IMR-90 (cell line): Measurements from ENCODE around the gene CCR6. TPM values are rescaled to one million over a fixed set of nuclear protein-coding genes. Genes with fewer than 3 reads are reported as not detected.
"Not testable (repeated sequence)": the region's sequence is repeated elsewhere in the genome, so short reads cannot be mapped to it uniquely, and the experiment has no call there.

Experiments used
- ATAC-seq: fragments of 200-7000 bp; cut with Tn5 transposase; 2 replicates; pipeline ENCODE4 v1.9.1; 2020; ENCODE audit warnings: low read depth, mild to moderate bottlenecking, moderate library complexity
- BruUV-seq: library from RNA; stranded (reverse); fragments of 400-500 nt; replicated peaks from 2 replicates; lab custom pipeline; 2021; lab: Mats Ljungman, UMichigan
- CTCF ChIA-PET: fragments of 300-600 bp; formaldehyde crosslinking; extraction: SDS; loops from one replicate; lab custom pipeline; 2021; ENCODE audit warnings: antibody characterized with exemption; lab: Yijun Ruan, JAX
- POLR2A ChIA-PET: fragments of 300-600 bp; sonication (Branson Sonifier 250); formaldehyde crosslinking; loops from one replicate; lab custom pipeline; 2022; ENCODE audit warnings: antibody characterized with exemption; ENCODE audit not compliant: unreplicated experiment; lab: Charles Lee
- DNase-seq: peaks from one replicate; pipeline ENCODE4 v3.0.0; 2013
- H2AFZ ChIP-seq: replicated peaks from 2 replicates; pipeline ENCODE3; 2013; ENCODE audit warnings: low read length, mild to moderate bottlenecking; ENCODE audit not compliant: poor library complexity
- H2AK5ac ChIP-seq: 2 replicates; pipeline ENCODE4 v1.6.1; 2013; ENCODE audit warnings: low read depth, low read length, inconsistent platforms
- H2AK9ac ChIP-seq: replicated peaks from 2 replicates; pipeline ENCODE3; 2013; ENCODE audit warnings: mild to moderate bottlenecking, low read depth, low read length, moderate library complexity; ENCODE audit not compliant: poor library complexity
- H2BK120ac ChIP-seq: 2 replicates; pipeline ENCODE4 v1.6.1; 2013; ENCODE audit warnings: low read depth, low read length, inconsistent platforms
- H2BK15ac ChIP-seq: 3 replicates; pipeline ENCODE4 v1.6.1; 2013; ENCODE audit warnings: low read depth, low read length, inconsistent platforms
- H2BK20ac ChIP-seq: 2 replicates; pipeline ENCODE4 v1.6.1; 2013; ENCODE audit warnings: low read depth, mild to moderate bottlenecking, inconsistent platforms, low read length, moderate library complexity
- H2BK5ac ChIP-seq: 2 replicates; pipeline ENCODE4 v1.6.1; 2013; ENCODE audit warnings: mild to moderate bottlenecking, low read depth, low read length, inconsistent platforms; ENCODE audit not compliant: poor library complexity, severe bottlenecking
- H3K14ac ChIP-seq: replicated peaks from 2 replicates; pipeline ENCODE4 v1.6.1; 2013; ENCODE audit warnings: low read depth, low read length, inconsistent platforms
- H3K18ac ChIP-seq: 2 replicates; pipeline ENCODE4 v1.6.1; 2013; ENCODE audit warnings: low read depth, low read length, control low read depth
- H3K23ac ChIP-seq: 2 replicates; pipeline ENCODE4 v1.6.1; 2013; ENCODE audit warnings: low read depth, low read length, inconsistent platforms
- H3K27ac ChIP-seq: 2 replicates; pipeline ENCODE4 v1.5.1; 2013; ENCODE audit warnings: mild to moderate bottlenecking, control low read depth, low read length; ENCODE audit not compliant: insufficient read depth
- H3K27me3 ChIP-seq: 2 replicates; pipeline ENCODE4 v1.6.1; 2013; ENCODE audit warnings: low read length; ENCODE audit not compliant: control insufficient read depth, insufficient read depth
- H3K36me3 ChIP-seq: 2 replicates; pipeline ENCODE4 v1.6.1; 2013; ENCODE audit warnings: low read length, mixed read lengths; ENCODE audit not compliant: control insufficient read depth, insufficient read depth
- H3K4ac ChIP-seq: 2 replicates; pipeline ENCODE4 v1.6.1; 2013; ENCODE audit warnings: low read depth, low read length, inconsistent platforms
- H3K4me1 ChIP-seq: 2 replicates; pipeline ENCODE4 v1.6.1; 2013; ENCODE audit warnings: low read length, mixed read lengths; ENCODE audit not compliant: control insufficient read depth, insufficient read depth
- H3K4me2 ChIP-seq: 2 replicates; pipeline ENCODE4 v1.6.1; 2013; ENCODE audit warnings: low read depth, mild to moderate bottlenecking, control low read depth, low read length, moderate library complexity
- H3K4me3 ChIP-seq: 2 replicates; pipeline ENCODE4 v1.5.1; 2013; ENCODE audit warnings: low read depth, mild to moderate bottlenecking, control low read depth, low read length, moderate library complexity; ENCODE audit not compliant: insufficient read depth
- H3K56ac ChIP-seq: 2 replicates; pipeline ENCODE4 v1.6.1; 2013; ENCODE audit warnings: low read length, inconsistent platforms; ENCODE audit not compliant: insufficient read depth; ENCODE audit errors: extremely low read depth
- H3K79me1 ChIP-seq, 2 experiments: 2 replicates each; pipeline ENCODE4 v1.6.1; 2013; ENCODE audit warnings: low read length in 2 of 2, inconsistent platforms in 1 of 2, low read depth in 1 of 2
- H3K9ac ChIP-seq: 2 replicates; pipeline ENCODE4 v1.6.1; 2013; ENCODE audit warnings: low read depth, low read length, control low read depth
- H3K9me1 ChIP-seq: 2 replicates; pipeline ENCODE4 v1.6.1; 2013; ENCODE audit warnings: low read length, inconsistent platforms; ENCODE audit not compliant: insufficient read depth
- H3K9me3 ChIP-seq: 2 replicates; pipeline ENCODE4 v1.6.1; 2013; ENCODE audit warnings: low read length; ENCODE audit not compliant: control insufficient read depth, insufficient read depth
- H4K20me1 ChIP-seq: 2 replicates; pipeline ENCODE4 v1.6.1; 2013; ENCODE audit warnings: low read length, inconsistent platforms; ENCODE audit not compliant: insufficient read depth
- H4K5ac ChIP-seq: 2 replicates; pipeline ENCODE4 v1.6.1; 2013; ENCODE audit warnings: mild to moderate bottlenecking, low read depth, low read length, control low read depth
- H4K8ac ChIP-seq, 2 experiments: 2 replicates each; pipeline ENCODE4 v1.6.1; 2013; ENCODE audit warnings: low read depth in 2 of 2, low read length in 2 of 2, control low read depth in 1 of 2, inconsistent platforms in 1 of 2
- H4K91ac ChIP-seq: 2 replicates; pipeline ENCODE4 v1.6.1; 2013; ENCODE audit warnings: low read depth, low read length, inconsistent platforms; ENCODE audit not compliant: insufficient read depth
- WGBS, 2 experiments: methylation state at CpG; one replicate each; pipeline versions ENCODE4 v1.1.5 to v1.1.7; 2013; ENCODE audit warnings: missing lambda C conversion rate in 2 of 2; ENCODE audit not compliant: insufficient read length in 1 of 2; ENCODE audit errors: extremely low coverage in 2 of 2; 5-methylcytosine and 5-hydroxymethylcytosine counted together
- dilution Hi-C: fragments of 300-500 bp; cut with HindIII; formaldehyde crosslinking; loops from one replicate; pipeline ENCODE4 v1.14.3; 2018; ENCODE audit warnings: low sequenced_read_pairs; ENCODE audit not compliant: unreplicated experiment
- in situ Hi-C: fragments of 300-500 bp; cut with MboI; formaldehyde crosslinking; loops from 3 replicates; pipeline ENCODE4 v1.14.3; 2019; ENCODE audit warnings: low sequenced_read_pairs, inconsistent platforms, mixed read lengths
- intact Hi-C: fragments of 100-400 bp; cut with micrococcal nuclease; formaldehyde crosslinking; loops from 2 replicates; pipeline ENCODE4 v1.10.0; 2022
- polyA plus RNA-seq, 3 experiments: library from polyadenylated mRNA; depleted of rRNA; stranded (reverse); fragments of >200 nt; gene quantifications; 2 replicates each; pipeline ENCODE4 v1.2.3, GENCODE V29; 2012; ENCODE audit warnings: low replicate concordance in 1 of 3
- total RNA-seq: library from RNA; depleted of rRNA; stranded (reverse); fragments of >200 nt; gene quantifications from 2 replicates; pipeline ENCODE4 v1.2.3, GENCODE V29; 2012

CCR6 gene
- total and polyA plus RNA-seq, 2 of the 4 experiments (the other 2 are of a cell fraction): not detected

- H3K27ac ChIP-seq, in situ Hi-C loops, ATAC-seq: not testable (repeated sequence)
Measured at GRCh38 chr6:167181351-167181750, 58.5 kb downstream of the CCR6 start.

GRCh38 chr6:167182913-167183314 is 60.0 kb downstream of the CCR6 start:
- H4K91ac ChIP-seq, H3K9me1 ChIP-seq, H3K4me3 ChIP-seq, H4K20me1 ChIP-seq, intact Hi-C loops, H4K8ac ChIP-seq, H2BK120ac ChIP-seq, H3K23ac ChIP-seq, H2AK9ac ChIP-seq, H3K36me3 ChIP-seq, H3K79me1 ChIP-seq, H3K27ac ChIP-seq, H3K9me3 ChIP-seq, H3K4ac ChIP-seq, H2AFZ ChIP-seq, dilution Hi-C loops, CTCF ChIA-PET, H3K9ac ChIP-seq, POLR2A ChIA-PET, H3K18ac ChIP-seq, H3K4me2 ChIP-seq, H4K5ac ChIP-seq, H3K27me3 ChIP-seq, H2BK5ac ChIP-seq, DNase-seq, H2AK5ac ChIP-seq, BruUV-seq, H3K56ac ChIP-seq, H2BK15ac ChIP-seq, H2BK20ac ChIP-seq, in situ Hi-C loops, H3K14ac ChIP-seq, H3K4me1 ChIP-seq: not testable (repeated sequence)
- ATAC-seq: peak; percentile 56
- no CpG with 5 or more reads among the region's 8 CpGs for WGBS, 2 experiments

More at GRCh38 chr6:167181351-167181750, 58.5 kb downstream of the CCR6 start:
- H4K5ac ChIP-seq, H3K4me2 ChIP-seq, CTCF ChIA-PET, H4K20me1 ChIP-seq, H2AK5ac ChIP-seq, H2AK9ac ChIP-seq, H3K4me3 ChIP-seq, H3K23ac ChIP-seq, H4K8ac ChIP-seq, H3K4me1 ChIP-seq, H2BK120ac ChIP-seq, POLR2A ChIA-PET, H2AFZ ChIP-seq, H2BK15ac ChIP-seq, H3K4ac ChIP-seq, H3K9ac ChIP-seq, dilution Hi-C loops, DNase-seq, H3K9me1 ChIP-seq, H3K9me3 ChIP-seq, H2BK5ac ChIP-seq, H3K18ac ChIP-seq, H4K91ac ChIP-seq, H3K79me1 ChIP-seq, H3K14ac ChIP-seq, H2BK20ac ChIP-seq, H3K36me3 ChIP-seq, BruUV-seq, intact Hi-C loops, H3K56ac ChIP-seq, H3K27me3 ChIP-seq: not testable (repeated sequence)
- no CpG with 5 or more reads among the region's 6 CpGs for WGBS, 2 experiments
